Measurements from ENCODE around the gene FAM120A. TPM values are rescaled to one million over a fixed set of nuclear protein-coding genes. Genes with fewer than 3 reads are reported as not detected.

FAM120A gene
- total and polyA plus RNA-seq, 2 of the 13 experiments (the other 11 are each of a cell fraction or from before 2014, with no cell fraction given) = 41.3 to 44.4 TPM

DNA sequence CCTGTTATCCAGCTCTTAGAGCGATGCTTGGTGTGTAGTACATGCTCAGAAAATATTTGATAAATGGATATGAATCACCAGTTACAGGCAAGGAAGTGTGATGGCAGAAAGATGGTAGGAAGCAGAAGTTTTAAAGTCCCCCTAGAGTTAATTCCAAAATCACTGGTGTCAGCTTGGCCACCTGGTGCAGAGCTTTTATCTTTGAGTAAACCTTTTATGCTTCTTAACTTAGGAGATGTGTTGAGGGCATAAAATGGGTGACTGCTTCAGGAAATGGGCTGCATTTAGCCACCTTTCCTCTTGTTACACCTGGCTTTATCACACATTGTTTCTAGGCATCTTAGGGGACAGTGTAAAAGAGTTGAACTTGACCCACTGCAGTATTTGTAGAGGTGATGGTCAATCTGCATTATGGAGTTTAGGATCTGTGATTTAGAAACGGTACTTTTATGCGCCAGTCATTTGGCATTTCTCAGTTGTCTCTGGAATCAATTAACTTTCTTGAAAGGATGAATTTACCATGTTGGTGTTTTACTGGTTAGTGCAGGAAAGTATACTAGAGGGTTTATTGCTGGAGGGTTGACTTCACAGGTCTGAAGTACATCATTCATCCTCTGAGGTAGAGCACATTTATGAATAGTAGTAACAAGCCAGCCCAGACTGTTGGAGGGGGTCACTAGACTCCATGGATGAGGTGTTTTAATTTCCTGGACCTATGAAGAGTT lies 9.4 kb downstream of the FAM120A start:
- no peak overlapping the region for H3K4me2 ChIP-seq (ENCODE audit: low read depth, low read length)
- no peak for FAIRE-seq
- H2AFZ ChIP-seq (ENCODE audit: low read length) = no peak overlapping the region
- intact Hi-C loops (cut with micrococcal nuclease; ENCODE audit: unreplicated experiment) = no loop called here
- in situ Hi-C loops (cut with HindIII; ENCODE audit: extremely low pct_ligation_motif_present, low pct_unique_long_range_greater_than_20kb) = no loop called here
- peaks cover 2 to 4% of the 10 kb centered on the region in 2 experiments; a peak in 3 of 5 replicates for H3K36me3 ChIP-seq (replicated peaks in 1 of 2; ENCODE audit: control insufficient read depth in 1 of 2, insufficient read depth in 2 of 2, low read length in 2 of 2)
- CTCF ChIA-PET (ENCODE audit: low intra/inter-chr PET ratio, low total read pairs) = no interaction called here
- peaks cover 31% of the 10 kb centered on the region for H4K20me1 ChIP-seq (ENCODE audit: insufficient read depth, low read length)
- H3K27me3 ChIP-seq (ENCODE audit: control insufficient read depth in 1 of 2, insufficient read depth in 2 of 2, low read length in 2 of 2) = no peaks in the 10 kb centered on the region
- H3K27ac ChIP-seq (ENCODE audit: extremely low read length, insufficient read depth, low read length) = no peak overlapping the region
- WGBS (ENCODE audit: low lambda C conversion rate) = 88% methylated on average over 3 of the region's 3 CpGs
- peaks cover 92% of the 10 kb centered on the region for H3K4me1 ChIP-seq (ENCODE audit: insufficient read depth, low read length)
- DNase-seq (ENCODE audit: low spot score) = no peak
- peaks cover 99% of the 10 kb centered on the region for H3K79me2 ChIP-seq (ENCODE audit: insufficient read depth, low read length)
- BruUV-seq (replicated peaks) = no TSS peak
- no peak overlapping the region for H3K9ac ChIP-seq (ENCODE audit: insufficient read depth, low read depth, low read length)
- POLR2A ChIA-PET = no interaction called here
- TF ChIP-seq PREB (CRISPR knock-in tag; IDR thresholded peaks at IDR 0.05) (no peak), RBM22 (optimal IDR thresholded peaks at IDR 0.05; ENCODE audit: low read length) (peak; percentile 50), PITX1 (CRISPR knock-in tag; IDR thresholded peaks at IDR 0.05) (no peak)
- no peak for ATAC-seq
- no peaks in the 10 kb centered on the region for H3K9me3 ChIP-seq (ENCODE audit: low read length)
- H3K4me3 ChIP-seq (replicated peaks in 1 of 3; ENCODE audit: insufficient read depth in 1 of 3, low read depth in 2 of 3, low read length in 3 of 3) = no peak overlapping the region

DNA sequence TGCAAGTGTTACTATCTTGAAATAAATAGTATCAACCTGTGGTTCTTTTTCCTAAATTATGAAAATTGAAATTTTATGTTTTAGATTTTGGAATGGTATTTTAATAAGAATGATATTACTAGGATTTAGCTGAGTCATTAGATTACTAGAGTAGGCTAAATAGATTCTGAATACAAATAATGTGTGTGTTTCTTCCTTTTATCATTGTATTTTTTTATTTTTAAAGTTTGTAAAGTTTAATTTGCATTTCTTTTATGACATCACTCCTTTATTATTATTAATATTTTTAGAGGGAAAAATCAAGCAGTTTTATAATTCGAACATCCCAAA lies 9.9 kb downstream of the FAM120A start:
- in situ Hi-C loops (cut with HindIII; ENCODE audit: extremely low pct_ligation_motif_present, low pct_unique_long_range_greater_than_20kb) = no loop called here
- BruUV-seq (replicated peaks) = no TSS peak
- ChIA-PET CTCF (ENCODE audit: low intra/inter-chr PET ratio, low total read pairs) (no interaction called here), POLR2A (no interaction called here)
- TF ChIP-seq TERF1 (CRISPR knock-in tag; IDR thresholded peaks at IDR 0.05) = no peak
- TF ChIP-seq ETV6 (CRISPR knock-in tag; conservative IDR thresholded peaks at IDR 0.05) = no peak
- TF ChIP-seq NFE2L2 (IDR thresholded peaks at IDR 0.05; ENCODE audit: low read length) = peak; percentile 18; the same call in 1 of the 2 replicates
- peak; percentile 45 to 78; a peak in 3 of 4 replicates for TF ChIP-seq MAFK (conservative IDR thresholded peaks at IDR 0.05 in 1 of 2, IDR thresholded peaks at IDR 0.05 in 1 of 2; ENCODE audit: low read length in 2 of 2)
- TF ChIP-seq, protein P1, sequence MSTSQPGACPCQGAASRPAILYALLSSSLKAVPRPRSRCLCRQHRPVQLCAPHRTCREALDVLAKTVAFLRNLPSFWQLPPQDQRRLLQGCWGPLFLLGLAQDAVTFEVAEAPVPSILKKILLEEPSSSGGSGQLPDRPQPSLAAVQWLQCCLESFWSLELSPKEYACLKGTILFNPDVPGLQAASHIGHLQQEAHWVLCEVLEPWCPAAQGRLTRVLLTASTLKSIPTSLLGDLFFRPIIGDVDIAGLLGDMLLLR (CRISPR knock-in tag; IDR thresholded peaks at IDR 0.05) = no peak
- TF ChIP-seq, protein P2, sequence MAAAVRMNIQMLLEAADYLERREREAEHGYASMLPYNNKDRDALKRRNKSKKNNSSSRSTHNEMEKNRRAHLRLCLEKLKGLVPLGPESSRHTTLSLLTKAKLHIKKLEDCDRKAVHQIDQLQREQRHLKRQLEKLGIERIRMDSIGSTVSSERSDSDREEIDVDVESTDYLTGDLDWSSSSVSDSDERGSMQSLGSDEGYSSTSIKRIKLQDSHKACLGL (CRISPR knock-in tag; IDR thresholded peaks at IDR 0.05) = no peak
- TF ChIP-seq ZNF616 (CRISPR knock-in tag; IDR thresholded peaks at IDR 0.05; ENCODE audit: low read depth) = no peak
- TF ChIP-seq DR1 (CRISPR knock-in tag; IDR thresholded peaks at IDR 0.05) = no peak
- no peak for TF ChIP-seq MAF1 (CRISPR knock-in tag; IDR thresholded peaks at IDR 0.05; ENCODE audit: borderline replicate concordance)
- no peak for TF ChIP-seq ZNF136 (CRISPR knock-in tag; IDR thresholded peaks at IDR 0.05; ENCODE audit: low read depth)
- TF ChIP-seq, protein P3, sequence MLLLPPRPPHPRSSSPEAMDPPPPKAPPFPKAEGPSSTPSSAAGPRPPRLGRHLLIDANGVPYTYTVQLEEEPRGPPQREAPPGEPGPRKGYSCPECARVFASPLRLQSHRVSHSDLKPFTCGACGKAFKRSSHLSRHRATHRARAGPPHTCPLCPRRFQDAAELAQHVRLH (CRISPR knock-in tag; IDR thresholded peaks at IDR 0.05; ENCODE audit: borderline replicate concordance, low read depth) = no peak
- TF ChIP-seq MAFF (IDR thresholded peaks at IDR 0.05; ENCODE audit: low read depth, low read length) = peak; percentile 34; the same call in 1 of the 2 replicates
- H3K36me3 ChIP-seq (replicated peaks in 1 of 2; ENCODE audit: control insufficient read depth in 1 of 2, insufficient read depth in 2 of 2, low read length in 2 of 2) = peaks cover 2 to 4% of the 10 kb centered on the region in 2 experiments; a peak in 3 of 5 replicates
- no peak overlapping the region for H3K4me3 ChIP-seq (replicated peaks in 1 of 3; ENCODE audit: insufficient read depth in 1 of 3, low read depth in 2 of 3, low read length in 3 of 3)
- H3K4me2 ChIP-seq (ENCODE audit: low read depth, low read length) = no peak overlapping the region
- H2AFZ ChIP-seq (ENCODE audit: low read length) = no peak overlapping the region
- no peaks in the 10 kb centered on the region for H3K9me3 ChIP-seq (ENCODE audit: low read length)
- peaks cover 34% of the 10 kb centered on the region for H4K20me1 ChIP-seq (ENCODE audit: insufficient read depth, low read length)
- no peak overlapping the region for H3K9ac ChIP-seq (ENCODE audit: insufficient read depth, low read depth, low read length)
- FAIRE-seq = no peak
- H3K4me1 ChIP-seq (ENCODE audit: insufficient read depth, low read length) = peaks cover 92% of the 10 kb centered on the region
- H3K27ac ChIP-seq (ENCODE audit: extremely low read length, insufficient read depth, low read length) = no peak overlapping the region
- peaks cover 99% of the 10 kb centered on the region for H3K79me2 ChIP-seq (ENCODE audit: insufficient read depth, low read length)
- intact Hi-C loops (cut with micrococcal nuclease; ENCODE audit: unreplicated experiment) = no loop called here
- no peak for ATAC-seq
- no peak for DNase-seq (ENCODE audit: low spot score)
- H3K27me3 ChIP-seq (ENCODE audit: control insufficient read depth in 1 of 2, insufficient read depth in 2 of 2, low read length in 2 of 2) = no peaks in the 10 kb centered on the region
- 93% methylated on average over 1 of the region's 1 CpG for WGBS (ENCODE audit: low lambda C conversion rate)

Measured in HepG2 (cell line).